Kidney epithelial cell (primary cell): Measurements from ENCODE around the gene HRH2. TPM values are rescaled to one million over a fixed set of nuclear protein-coding genes. Genes with fewer than 3 reads are reported as not detected.
"Not testable (repeated sequence)": the region's sequence is repeated elsewhere in the genome, so short reads cannot be mapped to it uniquely, and the experiment has no call there.

ENCODE experiments used
- DNase-seq: peaks from one replicate; pipeline ENCODE4 v3.0.0-alpha.2; 2010; ENCODE audit warnings: low read depth
- H3K27me3 ChIP-seq: 2 replicates; pipeline ENCODE4 v1.6.0; 2011; ENCODE audit warnings: low read length; ENCODE audit not compliant: control insufficient read depth, insufficient read depth
- H3K36me3 ChIP-seq: 2 replicates; pipeline ENCODE4 v1.5.1; 2011; ENCODE audit warnings: low read length; ENCODE audit not compliant: control insufficient read depth, insufficient read depth
- H3K4me3 ChIP-seq: 2 replicates; pipeline ENCODE4 v1.5.1; 2011; ENCODE audit warnings: low read depth, mild to moderate bottlenecking, control low read depth, low read length
- CTCF ChIP-seq: IDR thresholded peaks from 2 replicates; pipeline ENCODE4 v1.5.1; 2011; ENCODE audit warnings: mild to moderate bottlenecking, moderate library complexity, low read length, control low read depth, inconsistent platforms; ENCODE audit not compliant: insufficient read depth, poor library complexity, severe bottlenecking
- total RNA-seq: library from RNA; depleted of rRNA; stranded (reverse); fragments of >200 nt; gene quantifications from 2 replicates; pipeline ENCODE4 v1.2.3, GENCODE V29; 2015

Gene HRH2
- total RNA-seq, 1 donor from 2014 or later, result 2.7 TPM

GRCh38 chr5:175616083-175616482 is 41.8 kb upstream of the HRH2 start:
- no peak for DNase-seq
- H3K4me3 ChIP-seq, result no peak overlapping the region

GRCh38 chr5:175616527-175616926 is 41.3 kb upstream of the HRH2 start:
- H3K4me3 ChIP-seq, H3K36me3 ChIP-seq, H3K27me3 ChIP-seq, DNase-seq: not testable (repeated sequence)

More at GRCh38 chr5:175616083-175616482, 41.8 kb upstream of the HRH2 start:
- H3K27me3 ChIP-seq, result no peaks in the 10 kb centered on the region
- TF ChIP-seq CTCF, result no peak
- H3K36me3 ChIP-seq, result no peaks in the 10 kb centered on the region

DNA sequence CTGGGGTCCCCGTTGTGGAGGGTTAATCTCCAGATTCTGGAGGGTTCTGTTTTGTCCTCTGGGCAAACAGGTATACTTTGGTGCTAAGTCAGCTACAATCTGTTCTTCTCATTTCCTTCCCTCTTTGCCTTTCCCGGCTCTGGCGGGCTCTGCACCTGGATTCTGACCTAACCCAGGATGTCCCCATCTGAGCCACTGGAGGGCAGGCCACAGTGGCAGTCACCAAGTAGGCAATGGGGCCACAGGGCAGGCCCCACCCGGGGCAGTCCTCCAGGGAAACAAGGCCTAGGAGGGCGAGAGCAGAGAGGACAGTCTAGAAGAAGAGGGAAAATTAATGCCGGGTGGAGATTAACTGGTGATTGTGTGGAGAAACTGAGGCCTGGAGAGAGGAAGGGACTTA is 40.4 kb upstream of the HRH2 start:
- H3K27me3 ChIP-seq, result no peaks in the 10 kb centered on the region
- no peak for DNase-seq
- H3K4me3 ChIP-seq, result no peak overlapping the region
- no peaks in the 10 kb centered on the region for H3K36me3 ChIP-seq
- no peak for TF ChIP-seq CTCF

DNA sequence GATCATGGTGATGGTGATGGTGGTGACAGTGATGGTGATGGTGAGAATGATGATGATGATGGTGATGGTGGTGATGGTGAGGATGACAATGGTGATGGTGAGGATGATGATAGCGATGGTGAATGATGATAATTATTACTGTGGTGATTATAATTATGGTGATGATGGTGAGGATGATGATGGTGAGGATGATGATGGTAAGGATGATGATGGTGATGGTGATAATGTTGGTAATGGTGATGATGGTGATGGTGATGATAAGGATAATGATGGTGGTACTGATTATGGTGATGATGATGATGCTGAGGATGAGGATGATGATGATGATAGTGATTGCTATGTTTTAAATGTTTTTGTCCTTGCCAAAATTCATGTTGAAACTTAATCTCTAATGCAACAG is 37.3 kb upstream of the HRH2 start:
- Histone ChIP-seq H3K36me3 (no peaks in the 10 kb centered on the region), H3K4me3 (no peak overlapping the region), H3K27me3 (no peaks in the 10 kb centered on the region)
- TF ChIP-seq CTCF, result no peak
- no peak for DNase-seq

- Histone ChIP-seq H3K27me3 (no peaks in the 10 kb centered on the region), H3K36me3 (no peaks in the 10 kb centered on the region), H3K4me3 (no peak overlapping the region)
- DNase-seq, result no peak
- no peak for TF ChIP-seq CTCF
Measured at GRCh38 chr5:175621971-175622370, 35.9 kb upstream of the HRH2 start.

DNA sequence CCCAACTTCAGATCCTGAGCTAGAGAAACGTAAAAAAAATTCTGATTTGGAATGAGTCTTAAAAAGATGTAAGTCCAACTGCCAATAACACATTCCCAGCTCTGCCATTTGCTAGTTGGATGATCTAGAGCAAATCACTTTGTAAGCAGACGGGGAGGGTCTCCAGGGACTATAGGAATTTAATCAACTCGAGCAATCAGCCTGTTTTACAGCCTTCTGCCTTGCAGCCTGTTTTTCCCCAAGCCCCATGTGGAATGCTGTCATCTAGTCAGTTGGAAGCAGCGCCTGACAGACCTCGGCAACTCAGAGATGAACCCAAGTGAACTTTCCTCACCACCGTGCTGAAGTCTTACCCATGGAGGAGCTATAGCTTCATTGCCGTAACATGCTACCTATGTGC is 34.8 kb upstream of the HRH2 start:
- no peak for DNase-seq
- no peak overlapping the region for H3K4me3 ChIP-seq
- no peaks in the 10 kb centered on the region for H3K27me3 ChIP-seq
- H3K36me3 ChIP-seq, result no peaks in the 10 kb centered on the region
- TF ChIP-seq CTCF, result no peak

DNA sequence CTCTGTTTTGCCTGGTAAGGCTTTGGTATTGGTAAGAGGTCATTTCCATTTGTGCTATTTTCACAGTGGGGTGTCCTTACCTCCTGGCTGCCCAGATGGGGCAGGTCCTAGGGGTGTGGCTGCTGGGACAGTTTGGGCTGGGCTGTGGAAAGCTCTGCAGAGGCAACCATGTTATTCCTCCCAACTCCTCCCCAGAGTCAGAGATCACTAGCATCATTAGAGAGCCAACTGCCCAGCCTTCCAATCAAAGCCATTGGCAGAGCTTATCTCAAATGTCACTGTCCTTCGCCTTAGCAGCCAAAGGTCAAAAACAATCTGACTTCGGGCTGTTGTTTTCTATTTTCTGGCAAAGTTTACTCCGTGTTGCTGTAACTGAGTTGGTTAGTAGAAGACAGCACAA is 33.6 kb upstream of the HRH2 start:
- TF ChIP-seq CTCF, result no peak
- H3K36me3 ChIP-seq, result no peaks in the 10 kb centered on the region
- no peak overlapping the region for H3K4me3 ChIP-seq
- no peak for DNase-seq
- H3K27me3 ChIP-seq, result no peaks in the 10 kb centered on the region
